GM19351 (cell line): ENCODE measurements around the gene MYH15.

Experiments used
- ATAC-seq: cut with Tn5 transposase; IDR thresholded peaks from one replicate; pipeline ENCODE4 v1.9.1; 2021; ENCODE audit warnings: mild to moderate bottlenecking, moderate library complexity; ENCODE audit not compliant: unreplicated experiment

The MYH15 gene

DNA sequence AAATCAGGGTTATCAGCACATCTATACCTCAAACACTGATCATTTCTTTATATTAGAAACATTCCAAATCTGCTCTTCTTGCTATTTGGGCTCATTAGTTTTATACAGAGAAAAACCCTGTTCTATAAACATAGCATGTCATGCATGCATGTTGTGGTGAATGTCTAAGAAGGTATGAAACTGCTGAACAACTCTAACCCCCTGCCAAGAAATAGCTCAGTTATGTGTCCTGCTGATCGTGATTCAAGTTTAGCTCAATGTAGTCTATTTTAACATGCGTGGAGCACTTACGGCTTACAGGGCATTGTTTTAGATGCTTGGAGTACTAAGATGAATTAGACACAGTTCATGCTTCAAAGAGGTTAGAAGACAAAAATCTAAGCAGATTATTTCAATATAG lies 35.8 kb downstream of the MYH15 start:
- no peak for ATAC-seq

DNA sequence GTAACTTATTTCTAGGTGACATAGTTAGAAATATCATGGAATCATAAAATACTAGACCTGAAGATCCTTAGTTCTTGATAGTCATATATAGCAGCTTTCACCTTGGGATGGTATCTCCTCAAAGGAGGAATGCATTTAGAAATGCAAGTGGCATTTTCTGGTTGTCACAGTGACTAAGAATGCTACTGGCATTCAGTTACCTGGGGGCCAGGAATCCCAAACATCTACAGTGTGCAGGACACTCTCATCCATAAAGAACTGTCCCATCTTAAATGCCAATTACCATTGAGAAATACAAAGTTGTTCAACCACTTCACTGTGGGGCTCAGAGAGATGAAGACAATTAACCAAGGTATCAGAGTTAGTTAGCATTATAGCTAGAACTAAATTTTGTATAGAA lies 36.7 kb downstream of the MYH15 start:
- ATAC-seq: no peak

DNA sequence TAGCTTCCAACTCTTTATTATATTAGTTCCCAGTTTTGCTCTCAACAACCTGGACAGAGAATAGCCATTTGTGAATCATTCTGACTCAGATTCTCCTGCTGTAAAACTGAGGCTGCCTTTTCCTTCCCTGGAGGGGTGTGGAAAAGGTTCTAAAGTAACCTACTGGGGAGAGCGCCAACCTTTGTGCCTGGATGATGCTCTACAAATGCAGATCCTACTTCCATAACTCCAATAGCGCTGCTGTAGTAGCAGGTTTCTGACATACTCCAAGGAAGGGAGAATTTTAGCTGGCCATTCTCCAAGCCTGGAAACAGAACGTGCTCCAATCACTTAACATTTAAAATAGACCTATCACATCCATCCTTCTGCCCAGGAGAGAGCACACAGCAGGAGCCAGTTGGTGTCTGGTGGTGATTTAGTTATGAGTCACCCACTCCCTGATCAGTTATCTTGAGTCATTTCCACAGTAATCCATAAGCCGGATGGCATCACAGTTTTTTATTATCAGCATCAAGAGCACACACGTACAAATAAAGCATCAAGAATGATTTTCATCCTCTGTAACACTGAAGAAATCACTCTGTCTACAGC lies 38.3 kb downstream of the MYH15 start:
- ATAC-seq: no peak

- no peak for ATAC-seq
Observed at GRCh38 chr3:108471426-108471825, 39.0 kb downstream of the MYH15 start.

GRCh38 chr3:108469126-108469525 lies 41.3 kb downstream of the MYH15 start:
- ATAC-seq: no peak

- ATAC-seq: no peak
Observed at GRCh38 chr3:108468577-108468976, 41.8 kb downstream of the MYH15 start.

GRCh38 chr3:108462899-108463298 lies 47.5 kb downstream of the MYH15 start:
- no peak for ATAC-seq

- ATAC-seq: peak; percentile 83
Observed at GRCh38 chr3:108461661-108462111, 48.7 kb downstream of the MYH15 start.

DNA sequence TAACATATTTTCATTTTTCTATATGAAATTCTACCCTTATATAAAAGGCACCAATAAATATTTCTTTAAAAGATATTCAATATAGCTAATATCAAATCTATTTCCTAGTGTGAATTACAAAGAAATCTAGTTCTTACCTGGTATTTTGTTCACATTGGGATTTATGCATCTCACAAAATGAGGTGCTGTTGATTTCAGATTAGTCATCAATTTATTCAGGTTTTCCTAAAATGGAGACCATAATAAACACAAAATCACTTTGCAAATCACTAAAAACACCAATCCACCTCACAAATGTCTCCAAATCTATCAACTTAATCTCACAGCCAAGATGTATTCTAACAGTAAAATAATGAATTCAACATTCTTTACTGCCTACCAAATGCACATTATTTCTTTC lies 51.2 kb downstream of the MYH15 start:
- no peak for ATAC-seq

GRCh38 chr3:108455212-108455705 lies 55.1 kb downstream of the MYH15 start:
- ATAC-seq: no peak

- no peak for ATAC-seq
Observed at GRCh38 chr3:108453565-108453964, 56.8 kb downstream of the MYH15 start.

- ATAC-seq: no peak
Observed at GRCh38 chr3:108450444-108450843, 60.0 kb downstream of the MYH15 start.

DNA sequence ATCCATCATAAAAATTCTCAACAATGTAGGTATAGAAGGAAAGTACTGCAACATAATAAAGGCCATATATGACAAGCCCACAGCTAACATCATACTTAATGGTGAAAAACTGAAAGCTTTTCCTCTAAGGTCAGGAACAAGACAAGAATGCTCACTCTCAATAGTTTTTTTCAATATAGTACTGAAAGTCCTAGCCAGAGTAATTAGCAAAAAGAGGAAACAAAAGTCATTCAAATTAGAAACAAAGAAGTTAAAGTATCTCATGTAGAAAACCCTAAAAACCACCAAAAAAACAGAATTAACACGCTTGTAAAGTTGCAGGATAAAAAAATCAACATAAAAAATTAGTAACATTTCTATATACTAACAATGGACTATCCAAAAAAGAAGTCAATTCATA lies 61.8 kb downstream of the MYH15 start:
- ATAC-seq: peak; percentile 85

DNA sequence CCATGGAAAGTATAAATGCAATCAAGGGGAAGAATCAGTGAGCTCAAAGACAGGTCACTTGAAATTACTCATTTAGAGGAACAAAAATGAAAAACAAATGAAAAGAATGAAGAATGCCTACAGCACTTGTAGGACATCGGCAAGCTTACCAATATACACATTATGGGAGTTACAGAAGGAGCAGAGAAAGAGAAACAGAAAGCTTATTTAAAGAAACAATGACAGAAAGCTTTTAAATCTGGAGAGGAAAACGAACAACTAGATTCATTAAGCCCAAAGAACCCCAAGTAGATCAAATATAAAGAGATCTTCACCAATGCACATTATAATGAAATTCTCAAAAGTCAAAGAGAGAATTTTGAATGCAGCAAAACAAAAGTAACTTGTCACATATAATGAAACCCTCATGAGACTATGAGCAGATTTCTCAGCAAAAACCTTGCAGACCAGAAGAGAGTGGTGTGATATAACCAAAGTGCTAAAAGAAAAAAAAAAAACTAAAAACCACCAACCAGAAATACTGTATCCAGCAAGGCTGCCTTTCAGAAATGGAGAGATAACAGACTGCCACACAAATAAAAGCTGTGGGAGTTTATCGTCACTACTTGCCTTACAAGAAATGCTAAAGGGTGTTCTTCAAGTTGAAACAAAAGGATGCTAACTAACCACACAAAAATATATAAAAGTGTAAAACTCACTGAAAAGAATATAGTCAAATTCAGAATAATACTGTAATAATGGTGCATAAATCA lies 63.1 kb downstream of the MYH15 start:
- ATAC-seq: no peak

GRCh38 chr3:108442281-108442680 lies 68.1 kb downstream of the MYH15 start:
- ATAC-seq: no peak

- no peak for ATAC-seq
Observed at GRCh38 chr3:108441518-108441917, 68.9 kb downstream of the MYH15 start.

DNA sequence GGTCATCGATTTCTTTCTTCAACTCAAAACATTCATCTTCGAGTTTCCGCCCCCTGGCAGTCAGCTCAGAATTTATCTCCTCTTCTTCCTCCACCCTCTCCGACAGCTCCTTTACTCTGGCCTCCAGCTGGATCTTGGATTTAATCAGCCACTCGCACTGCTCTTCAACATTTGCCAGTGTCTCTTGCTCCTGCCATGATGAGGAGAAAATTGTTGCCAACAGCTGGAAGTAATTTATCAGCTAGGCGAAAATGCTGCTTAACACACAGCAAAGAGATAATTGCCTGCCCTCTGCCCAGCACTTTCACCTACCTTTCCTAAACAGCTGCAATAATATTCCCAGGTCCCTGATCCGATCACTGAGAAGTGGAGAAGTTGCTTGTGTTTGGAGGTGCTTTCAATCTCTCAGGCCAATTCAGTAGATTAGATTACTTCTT lies 69.3 kb downstream of the MYH15 start:
- ATAC-seq: no peak

GRCh38 chr3:108438542-108438941 lies 71.9 kb downstream of the MYH15 start:
- ATAC-seq: no peak

DNA sequence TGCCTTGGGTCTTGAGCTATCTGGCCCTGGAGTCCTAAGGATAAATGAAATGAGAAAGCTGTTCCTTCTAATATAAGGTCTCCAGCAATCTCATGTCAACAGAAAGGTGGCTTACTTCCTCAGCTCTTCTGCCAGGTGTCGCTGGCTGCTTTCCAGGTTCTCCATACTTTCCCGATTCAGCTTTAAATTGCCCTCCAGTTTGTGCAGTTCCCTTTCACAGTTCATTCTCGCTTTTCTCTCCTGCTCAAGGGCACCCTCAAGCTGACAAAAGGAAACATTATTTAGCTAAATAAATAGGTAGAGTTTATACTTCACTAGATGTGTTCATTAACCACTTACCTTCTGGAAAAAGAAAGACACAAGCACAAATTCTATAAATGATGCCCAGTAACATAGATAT lies 73.0 kb downstream of the MYH15 start:
- no peak for ATAC-seq

GRCh38 chr3:108433928-108434327 lies 76.5 kb downstream of the MYH15 start:
- no peak for ATAC-seq

DNA sequence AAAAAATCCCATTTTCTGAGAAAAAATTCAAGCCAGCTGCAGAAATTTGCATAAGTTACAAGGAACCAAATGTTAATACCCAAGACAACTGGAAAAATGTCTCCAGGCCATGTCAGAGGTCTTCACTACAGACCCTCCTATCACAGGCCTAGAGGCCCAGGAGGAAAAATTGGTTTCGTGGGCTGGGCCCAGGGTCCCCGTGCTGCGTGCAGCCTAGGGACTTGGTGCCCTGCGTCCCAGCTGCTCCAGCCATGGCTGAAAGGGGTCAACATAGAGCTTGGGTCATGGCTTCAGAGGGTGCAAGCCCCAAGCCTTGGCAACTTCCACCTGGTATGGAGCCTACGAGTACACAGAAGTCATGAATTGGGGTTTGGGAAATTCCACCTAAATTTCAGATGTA lies 78.0 kb downstream of the MYH15 start:
- ATAC-seq: no peak

DNA sequence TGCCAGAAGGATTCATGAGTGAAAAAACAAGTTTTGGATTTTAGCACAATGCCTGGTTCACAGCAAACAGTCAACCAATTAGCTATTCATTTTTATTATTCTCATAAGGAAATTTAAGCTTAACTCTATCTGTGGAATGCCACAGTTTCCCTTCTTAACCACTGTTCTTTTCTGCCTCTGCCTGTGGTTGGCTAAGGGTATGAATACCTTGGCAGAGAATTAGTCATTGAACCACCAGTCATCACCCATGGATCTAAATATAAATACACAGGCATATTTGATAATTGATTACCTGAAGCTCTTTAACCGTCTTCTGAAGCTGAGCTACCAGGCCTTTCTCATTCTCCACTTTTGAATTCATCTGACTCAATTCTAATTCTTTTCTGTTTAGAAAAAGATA lies 79.9 kb downstream of the MYH15 start:
- ATAC-seq: no peak
